Measurements from ENCODE around the gene LRRTM2.

DNA sequence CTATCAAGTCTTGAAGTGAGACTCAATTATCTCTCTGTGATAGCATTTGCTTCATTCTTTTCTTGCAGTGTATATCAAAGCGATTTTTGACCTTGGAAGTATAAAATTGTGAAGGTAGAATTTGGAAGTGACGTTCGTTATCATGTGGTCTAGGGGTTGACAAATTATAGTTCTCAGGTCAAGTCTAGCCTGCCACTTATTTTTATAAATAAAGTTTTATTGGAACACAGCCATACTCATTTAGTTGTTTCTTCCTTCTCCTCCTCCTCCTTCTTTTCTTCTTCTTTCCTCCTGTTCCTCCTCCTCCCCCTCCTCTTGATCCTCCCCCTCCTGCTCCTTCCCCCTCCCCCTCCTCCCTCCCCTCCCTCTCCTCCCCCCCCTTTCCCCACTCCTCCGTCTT is 38.0 kb downstream of the LRRTM2 start:
- TF ChIP-seq TAF1 (conservative IDR thresholded peaks at IDR 0.05): no peak
- TF ChIP-seq, protein P1, sequence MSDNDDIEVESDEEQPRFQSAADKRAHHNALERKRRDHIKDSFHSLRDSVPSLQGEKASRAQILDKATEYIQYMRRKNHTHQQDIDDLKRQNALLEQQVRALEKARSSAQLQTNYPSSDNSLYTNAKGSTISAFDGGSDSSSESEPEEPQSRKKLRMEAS (IDR thresholded peaks at IDR 0.05): no peak
- TF ChIP-seq, protein P2, sequence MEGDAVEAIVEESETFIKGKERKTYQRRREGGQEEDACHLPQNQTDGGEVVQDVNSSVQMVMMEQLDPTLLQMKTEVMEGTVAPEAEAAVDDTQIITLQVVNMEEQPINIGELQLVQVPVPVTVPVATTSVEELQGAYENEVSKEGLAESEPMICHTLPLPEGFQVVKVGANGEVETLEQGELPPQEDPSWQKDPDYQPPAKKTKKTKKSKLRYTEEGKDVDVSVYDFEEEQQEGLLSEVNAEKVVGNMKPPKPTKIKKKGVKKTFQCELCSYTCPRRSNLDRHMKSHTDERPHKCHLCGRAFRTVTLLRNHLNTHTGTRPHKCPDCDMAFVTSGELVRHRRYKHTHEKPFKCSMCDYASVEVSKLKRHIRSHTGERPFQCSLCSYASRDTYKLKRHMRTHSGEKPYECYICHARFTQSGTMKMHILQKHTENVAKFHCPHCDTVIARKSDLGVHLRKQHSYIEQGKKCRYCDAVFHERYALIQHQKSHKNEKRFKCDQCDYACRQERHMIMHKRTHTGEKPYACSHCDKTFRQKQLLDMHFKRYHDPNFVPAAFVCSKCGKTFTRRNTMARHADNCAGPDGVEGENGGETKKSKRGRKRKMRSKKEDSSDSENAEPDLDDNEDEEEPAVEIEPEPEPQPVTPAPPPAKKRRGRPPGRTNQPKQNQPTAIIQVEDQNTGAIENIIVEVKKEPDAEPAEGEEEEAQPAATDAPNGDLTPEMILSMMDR (IDR thresholded peaks at IDR 0.05; ENCODE audit: low read depth, low read length, missing input control): no peak
- no peak for TF ChIP-seq RAD21 (IDR thresholded peaks at IDR 0.05)
- TF ChIP-seq EGR1 (IDR thresholded peaks at IDR 0.05; ENCODE audit: low read depth in 2 of 2): no peak
- TF ChIP-seq, protein P3, sequence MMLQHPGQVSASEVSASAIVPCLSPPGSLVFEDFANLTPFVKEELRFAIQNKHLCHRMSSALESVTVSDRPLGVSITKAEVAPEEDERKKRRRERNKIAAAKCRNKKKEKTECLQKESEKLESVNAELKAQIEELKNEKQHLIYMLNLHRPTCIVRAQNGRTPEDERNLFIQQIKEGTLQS (IDR thresholded peaks at IDR 0.05): no peak
- no peak for TF ChIP-seq RXRA (IDR thresholded peaks at IDR 0.05)

Measured in liver (tissue), 3 donors.